Activated CD4-positive, alpha-beta T cell treated with anti-CD3 and anti-CD28 coated beads for 4 hours (primary cell): ENCODE measurements around the gene WHAMM.
"Not testable (repeated sequence)": the region's sequence is repeated elsewhere in the genome, so short reads cannot be mapped to it uniquely, and the experiment has no call there.

Experiments
- DNase-seq, 2 donors: peaks; one replicate each; pipeline ENCODE4 v3.0.0-alpha.2; 2020

WHAMM gene

GRCh38 chr15:82809308-82810060 is at the start of gene WHAMM:
TSS of gene WHAMM (plus strand) at chr15:82809628. CDS start at chr15:82809727, 99 bp downstream.
- peak; percentile 94 for DNase-seq

GRCh38 chr15:82763361-82764116 is 45.9 kb upstream of the WHAMM start:
- no peak for DNase-seq

GRCh38 chr15:82764117-82764490 is 45.3 kb upstream of the WHAMM start:
- no peak for DNase-seq

- no peak for DNase-seq
These were observed 44.7 kb upstream of the WHAMM start for GRCh38 chr15:82764740-82765139.

GRCh38 chr15:82766201-82766600 is 43.2 kb upstream of the WHAMM start:
- not testable (repeated sequence) for DNase-seq

- DNase-seq = no peak
These were observed 42.1 kb upstream of the WHAMM start for GRCh38 chr15:82767163-82767829.

GRCh38 chr15:82768414-82769054 is 40.9 kb upstream of the WHAMM start:
- DNase-seq = no peak

- DNase-seq = no peak
These were observed 37.4 kb upstream of the WHAMM start for GRCh38 chr15:82771789-82772607.

GRCh38 chr15:82774496-82774895 is 34.9 kb upstream of the WHAMM start:
- DNase-seq = no peak

- no peak for DNase-seq
These were observed 30.7 kb upstream of the WHAMM start for GRCh38 chr15:82778755-82779154.

GRCh38 chr15:82781349-82781748 is 28.1 kb upstream of the WHAMM start:
- DNase-seq = no peak

- no peak for DNase-seq
These were observed 20.9 kb upstream of the WHAMM start for GRCh38 chr15:82788496-82788895.

GRCh38 chr15:82789491-82789890 is 19.9 kb upstream of the WHAMM start:
- no peak for DNase-seq

- DNase-seq = no peak
These were observed 19.1 kb upstream of the WHAMM start for GRCh38 chr15:82790321-82790720.

GRCh38 chr15:82792068-82792467 is 17.4 kb upstream of the WHAMM start:
- DNase-seq = no peak

- DNase-seq = no peak
These were observed 15.7 kb upstream of the WHAMM start for GRCh38 chr15:82793737-82794136.

GRCh38 chr15:82798104-82798503 is 11.3 kb upstream of the WHAMM start:
- no peak for DNase-seq

GRCh38 chr15:82798531-82799166 is 10.8 kb upstream of the WHAMM start:
- DNase-seq = no peak

GRCh38 chr15:82799183-82799841 is 10.1 kb upstream of the WHAMM start:
- DNase-seq = no peak

GRCh38 chr15:82802497-82802896 is 6.9 kb upstream of the WHAMM start:
- no peak for DNase-seq
